HG03135 (cell line): ENCODE data around the gene SOAT1.
"Not testable (repeated sequence)": the region's sequence is repeated elsewhere in the genome, so short reads cannot be mapped to it uniquely, and the experiment has no call there.

Experiments used
- ATAC-seq: cut with Tn5 transposase; IDR thresholded peaks from one replicate; pipeline ENCODE4 v1.9.1; 2021; ENCODE audit warnings: mild to moderate bottlenecking, moderate library complexity; ENCODE audit not compliant: unreplicated experiment

SOAT1 gene

DNA sequence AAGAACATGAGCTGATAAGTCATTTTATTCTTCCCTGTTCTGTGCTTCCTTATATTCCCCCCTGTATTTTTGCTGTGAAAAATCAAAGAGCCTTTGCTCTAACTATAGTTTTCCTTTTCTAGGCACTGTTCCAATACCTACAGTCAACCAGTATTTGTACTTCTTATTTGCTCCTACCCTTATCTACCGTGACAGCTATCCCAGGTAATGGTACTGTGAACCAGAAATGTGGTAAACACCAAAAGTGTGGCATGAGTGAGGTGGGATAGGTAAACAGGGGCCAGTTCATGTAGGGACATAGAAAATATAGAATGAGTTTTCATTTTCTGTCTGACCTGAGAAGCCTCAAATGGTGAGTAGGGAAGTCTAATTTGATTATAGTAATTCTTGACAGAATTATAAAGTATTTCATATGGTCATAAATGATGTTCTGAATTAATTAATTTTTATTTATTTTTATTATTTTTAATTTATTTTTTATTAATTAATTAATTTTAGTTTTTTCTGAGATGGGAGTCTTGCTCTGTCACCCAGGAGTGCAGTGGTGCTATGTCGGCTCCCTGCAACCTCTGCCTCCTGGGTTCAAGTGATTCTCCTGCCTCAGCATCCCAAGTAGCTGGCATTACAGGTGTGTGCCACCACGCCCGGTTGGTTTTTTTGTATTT lies 49.3 kb downstream of the SOAT1 start:
- no peak for ATAC-seq

- ATAC-seq = no peak
Measured at GRCh38 chr1:179351281-179351680, 57.7 kb downstream of the SOAT1 start.

DNA sequence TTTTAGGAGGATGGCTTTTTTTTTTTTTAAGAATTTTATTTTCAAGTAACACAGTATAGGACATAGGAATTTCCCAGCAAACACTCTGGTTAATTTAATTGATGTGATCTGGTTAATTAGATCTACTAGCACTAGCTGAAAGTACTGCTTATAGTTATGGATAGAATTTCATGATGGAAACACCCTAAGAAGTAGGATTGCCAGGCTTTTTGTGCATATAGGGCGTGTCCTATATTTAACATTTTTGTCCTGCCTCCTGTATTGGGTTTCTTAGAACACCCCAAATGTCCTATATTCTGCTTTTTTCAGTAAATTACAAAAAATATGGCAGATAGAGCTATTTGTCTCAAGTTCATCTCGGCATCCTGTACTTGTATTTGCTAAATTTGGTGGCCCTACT lies 58.6 kb downstream of the SOAT1 start:
- no peak for ATAC-seq

- no peak for ATAC-seq
Measured at GRCh38 chr1:179353546-179353945, 59.9 kb downstream of the SOAT1 start.

GRCh38 chr1:179361631-179362030 lies 68.0 kb downstream of the SOAT1 start:
- not testable (repeated sequence) for ATAC-seq

GRCh38 chr1:179365342-179366092 lies 71.9 kb downstream of the SOAT1 start, which contains the start of gene AXDND1:
TSS of gene AXDND1 (plus strand) at chr1:179365971. CDS start at chr1:179366510, 539 bp downstream.
- ATAC-seq = peak; percentile 97

- peak; percentile 14 for ATAC-seq
Measured at GRCh38 chr1:179366093-179366800, 72.7 kb downstream of the SOAT1 start.

- ATAC-seq = peak; percentile 39
Measured at GRCh38 chr1:179369751-179370341, 76.2 kb downstream of the SOAT1 start.

DNA sequence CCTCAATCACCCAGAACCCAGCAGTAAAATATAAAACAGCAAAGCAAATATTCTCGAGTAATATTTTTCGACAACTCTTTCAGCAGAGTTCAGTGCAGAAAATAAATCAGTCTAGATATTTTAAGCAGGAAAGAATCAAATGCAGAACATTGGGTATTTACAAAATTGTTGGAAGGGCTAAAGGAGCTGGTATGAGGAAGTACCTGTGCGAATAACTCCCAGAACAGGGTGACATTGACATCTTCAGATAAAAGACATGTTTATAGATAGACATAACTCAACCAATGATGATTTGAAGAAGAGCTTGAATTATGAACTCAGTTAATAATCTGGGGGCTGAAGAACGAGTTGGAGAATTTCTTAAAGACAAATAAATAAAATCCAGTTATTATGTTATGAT lies 78.6 kb downstream of the SOAT1 start:
- ATAC-seq = no peak

GRCh38 chr1:179376223-179376622 lies 82.6 kb downstream of the SOAT1 start:
- ATAC-seq = no peak

DNA sequence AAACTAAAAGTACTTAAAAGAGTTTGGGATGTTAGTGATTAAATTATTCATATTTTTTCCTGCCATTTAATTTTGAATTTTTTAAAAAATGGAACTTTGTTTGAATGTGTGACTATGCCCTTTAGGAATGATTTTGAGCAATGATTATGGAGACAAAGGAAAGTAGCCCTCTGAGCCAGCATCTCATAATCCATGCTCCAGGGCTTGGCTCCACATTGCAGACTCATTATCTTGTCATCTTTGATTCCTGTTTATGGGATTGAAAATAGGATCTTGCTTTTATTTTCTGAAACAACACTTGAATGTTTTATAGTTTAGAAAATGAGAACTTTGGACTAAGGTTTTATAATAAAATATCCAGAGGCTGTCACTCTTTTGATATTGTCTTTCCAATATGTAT lies 86.7 kb downstream of the SOAT1 start:
- no peak for ATAC-seq

DNA sequence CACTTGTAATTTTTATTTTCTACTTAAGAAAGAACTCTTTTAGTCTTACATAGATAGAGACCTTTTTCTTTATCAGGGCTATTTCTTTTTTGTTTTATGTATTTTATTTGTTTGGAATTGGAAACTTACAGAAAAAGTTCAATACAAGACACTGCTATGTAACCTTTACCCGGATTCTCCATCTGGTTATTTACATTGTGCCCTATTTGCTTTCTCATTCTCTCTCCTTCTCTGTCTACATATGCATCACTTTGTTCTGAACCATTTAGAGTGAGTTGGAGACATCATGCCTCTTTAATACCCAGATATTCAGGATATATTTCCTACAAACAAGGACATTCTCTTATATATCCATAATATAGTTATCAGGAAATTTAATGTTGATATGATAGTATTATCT lies 90.4 kb downstream of the SOAT1 start:
- no peak for ATAC-seq

DNA sequence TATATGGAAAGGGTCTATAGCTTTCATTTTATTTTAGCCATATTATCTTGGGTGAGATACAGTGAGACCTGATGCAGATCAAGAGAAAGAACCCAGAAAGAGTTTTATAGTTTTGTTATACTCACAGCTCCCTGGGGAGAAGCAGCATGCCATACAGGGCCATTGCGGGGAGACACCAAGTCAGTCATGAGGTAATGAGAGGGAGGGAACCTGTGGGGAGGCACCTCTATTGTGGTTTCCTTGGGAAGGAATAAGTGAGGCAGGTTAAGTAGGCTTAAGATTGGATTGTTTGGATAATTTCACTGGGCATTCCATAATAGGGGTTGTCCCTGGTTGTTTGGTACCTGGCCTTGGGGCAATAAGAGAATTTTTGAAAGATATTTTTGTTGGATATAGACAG lies 91.9 kb downstream of the SOAT1 start:
- ATAC-seq = no peak

DNA sequence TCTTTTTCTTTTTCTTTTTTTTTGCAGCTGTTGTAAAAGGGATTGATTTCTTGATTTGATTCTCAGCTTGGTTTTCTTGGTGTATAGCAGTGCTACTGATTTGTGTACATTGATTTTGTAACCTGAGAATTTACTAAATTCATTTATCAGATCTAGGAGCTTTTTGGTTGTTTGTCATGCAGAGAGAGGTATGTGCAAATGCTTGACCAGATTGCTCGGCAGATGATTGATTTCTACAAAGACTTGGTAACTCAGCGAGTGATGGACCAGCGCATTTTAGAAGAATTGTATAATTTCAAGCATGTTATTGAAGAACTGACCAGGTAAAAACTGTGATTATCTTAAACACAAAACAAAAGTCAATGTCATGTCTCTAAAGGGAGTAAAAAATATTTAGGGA lies 100.1 kb downstream of the SOAT1 start:
- ATAC-seq = no peak

DNA sequence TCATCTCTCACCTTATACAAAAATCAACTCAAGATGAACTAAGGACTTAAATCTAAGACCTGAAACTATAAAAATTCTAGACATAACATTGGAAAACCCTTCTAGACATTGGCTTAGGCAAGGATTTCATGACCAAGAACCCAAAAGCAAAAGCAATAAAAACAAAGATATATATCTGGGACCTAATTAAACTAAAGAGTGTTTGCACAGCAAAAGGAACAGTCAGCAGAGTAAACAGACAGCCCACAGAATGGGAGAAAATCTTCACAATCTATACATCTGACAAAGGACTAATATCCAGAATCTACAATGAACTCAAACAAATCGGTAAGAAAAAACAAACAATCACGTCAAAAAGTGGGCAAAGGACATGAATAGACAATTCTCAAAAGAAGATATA lies 105.8 kb downstream of the SOAT1 start:
- not testable (repeated sequence) for ATAC-seq
